GM18517 (cell line): ENCODE results near the gene COG7.
"Not testable (repeated sequence)": the region's sequence is repeated elsewhere in the genome, so short reads cannot be mapped to it uniquely, and the experiment has no call there.

ENCODE experiments used
- ATAC-seq: cut with Tn5 transposase; IDR thresholded peaks from one replicate; pipeline ENCODE4 v1.9.1; 2021; ENCODE audit warnings: mild to moderate bottlenecking, moderate library complexity; ENCODE audit not compliant: unreplicated experiment

COG7 gene

DNA sequence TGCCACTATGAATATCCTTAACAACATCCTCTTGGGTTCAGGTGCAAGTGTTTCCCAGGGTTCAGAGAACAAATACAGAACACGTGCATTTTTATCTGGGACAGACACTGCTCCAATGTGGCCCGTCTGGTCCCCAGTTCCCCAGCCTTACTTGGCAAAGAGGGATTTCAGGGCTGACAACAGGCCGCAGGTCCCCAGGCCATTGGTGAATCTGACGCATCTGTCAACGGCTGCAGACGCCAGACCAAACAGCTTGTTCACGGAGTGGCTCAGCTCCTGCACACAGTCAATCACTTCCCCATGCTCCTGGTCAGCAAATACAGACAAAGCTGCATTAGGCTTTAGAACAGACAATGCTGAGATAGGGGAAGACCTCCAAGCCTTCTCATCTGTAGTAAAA is 36.2 kb downstream of the COG7 start:
- no peak for ATAC-seq

DNA sequence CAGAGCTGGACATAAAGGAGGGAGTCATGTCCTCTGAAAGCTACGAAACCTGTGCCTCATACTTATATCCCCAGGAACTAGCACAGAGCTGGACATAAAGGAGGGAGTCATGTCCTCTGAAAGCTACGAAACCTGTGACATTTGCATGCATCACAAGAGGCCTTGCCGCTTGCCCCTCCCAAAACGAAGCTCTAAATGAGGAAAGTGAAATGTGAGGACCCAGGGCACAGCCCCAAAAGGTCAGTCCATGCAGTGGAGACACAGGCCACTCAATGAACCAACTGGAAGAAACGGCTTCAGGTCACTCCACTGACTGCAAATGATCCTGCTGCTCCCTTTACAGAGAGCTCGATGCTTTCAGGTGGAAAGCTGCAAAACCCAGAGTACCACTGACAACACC is 38.3 kb downstream of the COG7 start:
- no peak for ATAC-seq

DNA sequence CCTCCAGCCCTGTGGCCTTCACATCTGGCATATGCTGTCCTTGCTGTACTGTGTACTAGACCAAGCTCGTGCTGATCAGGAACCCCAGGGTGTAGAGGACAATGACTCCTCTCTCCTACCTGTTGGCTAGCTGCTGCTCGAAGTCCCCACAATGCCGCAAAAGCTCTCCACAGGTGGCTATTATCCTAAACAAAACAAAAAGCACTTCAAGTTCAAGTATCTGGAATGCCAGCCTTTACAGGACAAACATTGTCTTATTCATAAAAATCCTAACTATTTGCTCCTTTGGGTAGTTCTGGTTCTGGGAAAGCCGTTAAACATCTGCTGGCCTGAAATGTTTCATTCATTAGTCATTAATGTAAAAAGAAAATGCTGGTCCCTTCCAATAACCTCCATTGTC is 42.8 kb downstream of the COG7 start:
- ATAC-seq = no peak

DNA sequence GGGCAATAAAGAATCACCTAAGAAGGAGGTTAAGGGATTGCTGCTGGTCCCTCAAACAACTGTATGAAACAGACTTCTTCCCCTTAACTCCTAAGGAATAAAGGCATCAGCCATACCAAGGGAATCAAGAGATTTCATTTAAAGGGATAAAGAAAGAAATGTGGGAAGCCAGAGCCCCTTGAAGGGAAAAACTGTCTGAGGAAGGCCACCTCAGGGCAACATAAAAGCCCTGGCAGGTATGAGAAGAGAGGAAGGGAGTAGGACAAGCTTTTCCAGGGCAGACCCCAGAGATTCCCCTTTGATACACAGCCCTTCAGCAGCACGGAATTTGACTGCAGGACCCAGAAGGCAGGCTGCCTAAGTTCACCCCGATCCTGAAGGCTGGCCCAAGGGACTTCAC is 43.5 kb downstream of the COG7 start:
- ATAC-seq = no peak

DNA sequence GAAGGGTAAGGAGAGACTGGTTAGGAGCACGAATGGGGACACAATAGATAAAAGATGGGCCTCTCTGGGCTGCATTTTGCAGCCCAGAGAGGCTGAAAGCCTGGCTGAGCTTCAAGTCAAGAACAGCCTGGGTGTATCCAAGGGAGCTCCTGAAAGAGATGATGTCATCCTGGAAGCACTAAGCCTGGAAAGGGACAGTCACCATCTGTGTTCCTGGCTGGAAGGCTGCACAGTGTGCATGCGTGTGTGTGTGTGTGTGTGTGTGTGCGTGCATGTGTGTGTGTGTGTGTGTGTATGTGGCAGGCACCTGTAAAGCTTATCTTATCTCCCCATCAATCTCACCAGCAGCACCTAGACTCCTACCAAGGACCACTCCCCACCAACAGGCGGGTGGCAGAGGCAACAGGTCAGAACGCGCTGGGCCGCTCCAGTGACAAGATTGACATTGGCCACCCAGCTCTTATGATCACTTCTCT is 44.1 kb downstream of the COG7 start:
- ATAC-seq = no peak

DNA sequence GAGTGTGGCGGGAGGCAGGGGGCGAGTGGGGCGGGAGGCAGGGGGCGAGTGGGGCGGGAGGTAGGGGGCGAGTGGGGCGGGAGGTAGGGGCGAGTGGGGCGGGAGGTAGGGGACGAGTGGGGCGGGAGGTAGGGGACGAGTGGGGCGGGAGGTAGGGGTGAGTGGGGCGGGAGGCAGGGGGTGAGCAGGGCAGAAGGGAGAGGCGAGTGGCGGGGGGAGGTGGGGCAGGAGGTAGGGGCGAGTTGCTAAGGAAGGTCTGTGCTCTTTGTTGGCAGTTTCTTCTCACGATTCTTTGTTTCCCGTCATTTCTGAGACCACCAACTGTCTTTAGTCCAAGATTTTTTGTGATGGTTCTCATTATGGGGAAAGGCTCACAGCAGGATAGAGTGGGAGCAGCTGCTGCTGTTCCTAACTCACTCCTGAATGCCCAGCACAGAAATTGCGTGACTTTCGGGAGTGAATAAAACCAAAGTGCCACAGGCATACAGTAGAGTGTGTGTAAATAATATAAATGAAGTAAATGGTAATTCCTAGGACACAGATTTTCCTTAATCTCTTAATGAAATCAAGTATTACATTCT is 44.7 kb downstream of the COG7 start:
- no peak for ATAC-seq

DNA sequence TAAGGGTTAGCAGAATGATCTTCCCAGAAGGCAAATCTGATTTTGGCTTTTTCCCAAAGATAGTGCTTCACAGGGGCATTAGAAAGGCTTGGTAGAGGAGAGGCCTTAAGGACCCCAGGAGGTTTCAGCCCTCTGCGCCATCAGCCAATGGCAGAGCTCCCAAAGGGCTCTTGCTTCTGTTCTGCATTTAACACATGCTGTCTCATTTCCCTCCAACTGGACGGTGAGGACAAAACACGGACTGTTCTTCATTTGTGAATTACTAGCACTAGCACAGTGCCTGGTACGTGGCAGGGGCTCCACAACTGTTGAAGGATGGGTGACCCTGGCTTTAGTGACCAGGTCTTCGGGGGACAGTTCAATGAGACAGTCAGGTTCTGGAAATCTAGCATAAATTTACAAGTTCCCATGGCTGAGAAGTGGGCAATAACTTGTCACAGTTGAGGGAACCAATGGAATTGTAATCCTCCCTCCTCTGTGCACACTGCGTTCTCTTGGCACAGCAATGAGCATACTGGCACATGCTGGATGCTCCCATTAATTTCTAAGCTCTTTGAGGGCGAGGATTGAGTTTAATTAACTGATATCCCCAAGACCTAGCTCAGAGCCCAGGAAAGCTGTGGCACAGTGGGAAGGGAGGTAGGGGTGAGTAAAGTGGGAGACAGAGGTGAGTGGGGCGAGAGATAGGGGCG is 45.4 kb downstream of the COG7 start:
- no peak for ATAC-seq

DNA sequence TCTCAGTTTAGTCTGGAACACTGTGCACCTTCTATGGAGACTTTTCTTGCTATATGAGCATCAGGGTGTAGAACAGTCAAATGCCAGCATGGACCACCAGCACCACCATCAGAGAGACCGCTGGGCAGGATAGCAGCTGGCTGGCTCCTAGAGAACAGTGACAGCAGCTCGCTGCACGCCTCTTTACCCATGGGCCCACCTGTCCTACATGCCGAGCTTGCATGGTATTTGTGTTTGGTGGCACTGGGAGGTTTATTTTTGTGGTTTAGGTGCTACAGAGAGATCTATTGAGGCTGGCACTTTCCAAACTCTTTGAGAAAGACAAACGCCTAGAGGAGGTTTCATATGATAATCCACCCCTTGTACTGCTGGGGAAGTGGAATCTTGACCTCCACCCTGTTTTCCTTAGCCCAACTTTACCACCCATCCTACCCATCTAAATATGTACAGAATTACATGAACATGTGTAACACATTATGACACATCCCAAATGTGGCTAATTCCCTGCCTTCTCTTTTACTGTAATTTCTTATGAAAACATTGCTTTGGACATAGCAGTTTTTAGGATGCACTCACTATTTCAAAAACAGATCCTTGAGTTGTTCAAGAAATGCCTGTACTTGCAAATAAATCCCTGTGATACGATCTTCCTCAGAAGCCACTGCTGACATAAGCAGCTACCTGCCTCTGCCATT is 46.3 kb downstream of the COG7 start:
- ATAC-seq = no peak

DNA sequence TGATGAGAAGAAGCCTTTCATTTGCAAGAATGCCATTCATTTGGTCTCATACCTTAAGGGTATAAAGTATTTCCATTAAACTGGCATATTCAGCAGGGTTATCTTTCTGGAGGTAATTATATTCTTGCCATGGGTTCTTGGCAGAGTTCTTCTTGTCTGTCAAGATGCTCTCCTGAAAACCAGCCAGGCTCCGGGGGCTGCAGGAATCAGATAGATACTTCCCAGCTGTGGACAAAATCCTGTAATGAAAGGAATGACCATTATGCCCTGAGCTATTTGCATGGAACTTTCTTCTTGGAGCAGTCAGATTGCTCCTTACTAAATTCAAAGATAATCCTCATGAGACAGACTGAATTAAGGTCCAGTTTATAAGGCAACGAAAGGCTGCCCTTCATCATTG is 47.0 kb downstream of the COG7 start:
- no peak for ATAC-seq

DNA sequence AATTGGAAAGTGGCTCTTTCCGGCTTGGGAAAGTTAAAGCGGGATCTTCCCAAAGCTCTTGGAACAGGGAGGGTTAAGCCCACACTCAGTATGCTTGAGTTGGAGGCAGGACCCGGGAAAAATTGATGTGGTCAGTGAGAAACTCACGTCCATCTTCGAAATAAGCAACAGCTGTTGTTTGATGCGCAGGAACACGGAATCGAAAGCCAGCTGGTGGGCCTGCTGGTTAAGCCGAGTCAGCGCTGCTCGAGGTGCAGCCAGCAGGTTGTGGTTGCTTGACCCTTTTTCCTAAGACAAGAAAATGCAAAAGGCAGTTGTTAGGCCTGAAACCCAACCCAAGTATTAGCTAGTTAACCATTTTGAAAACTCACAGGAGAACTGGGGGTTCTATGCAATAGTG is 49.4 kb downstream of the COG7 start:
- no peak for ATAC-seq

DNA sequence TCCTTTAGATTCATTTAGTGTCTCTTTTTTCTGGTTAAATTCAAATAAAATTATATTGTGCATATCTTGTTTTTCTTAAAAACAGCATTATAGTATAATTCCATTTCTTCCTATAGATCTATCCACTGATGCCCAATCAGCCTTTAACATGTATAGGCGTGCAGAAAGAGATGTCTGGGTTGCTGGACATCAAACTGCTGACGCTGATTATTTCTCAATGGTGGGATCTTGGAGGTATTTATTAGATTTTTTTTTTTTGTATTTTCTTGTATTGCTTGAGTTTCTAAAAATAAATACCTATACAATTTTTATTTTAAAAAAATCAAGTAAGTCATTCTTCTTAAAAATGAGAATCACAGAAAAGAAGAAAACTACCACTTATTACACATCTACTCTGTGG is 50.9 kb downstream of the COG7 start:
- ATAC-seq = no peak

DNA sequence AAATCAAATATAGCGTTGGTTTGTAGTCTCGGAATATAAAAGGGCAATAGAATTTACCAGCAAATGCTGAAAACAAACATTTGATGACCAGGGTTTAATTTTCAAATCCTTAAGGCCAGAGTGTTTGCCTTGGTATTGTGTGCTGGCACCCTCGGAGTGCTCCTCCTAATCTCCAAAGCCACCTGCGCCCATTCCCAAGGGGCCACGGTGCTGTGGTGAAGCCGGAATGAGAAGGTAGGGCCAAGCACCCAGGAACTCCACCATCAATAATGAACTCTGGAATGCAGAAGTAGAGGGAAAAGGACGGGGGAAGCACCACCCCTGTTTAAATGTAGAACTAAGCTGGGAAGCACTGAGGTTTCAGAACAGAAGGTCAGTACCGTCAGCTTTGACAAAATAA is 51.9 kb downstream of the COG7 start:
- ATAC-seq = no peak

DNA sequence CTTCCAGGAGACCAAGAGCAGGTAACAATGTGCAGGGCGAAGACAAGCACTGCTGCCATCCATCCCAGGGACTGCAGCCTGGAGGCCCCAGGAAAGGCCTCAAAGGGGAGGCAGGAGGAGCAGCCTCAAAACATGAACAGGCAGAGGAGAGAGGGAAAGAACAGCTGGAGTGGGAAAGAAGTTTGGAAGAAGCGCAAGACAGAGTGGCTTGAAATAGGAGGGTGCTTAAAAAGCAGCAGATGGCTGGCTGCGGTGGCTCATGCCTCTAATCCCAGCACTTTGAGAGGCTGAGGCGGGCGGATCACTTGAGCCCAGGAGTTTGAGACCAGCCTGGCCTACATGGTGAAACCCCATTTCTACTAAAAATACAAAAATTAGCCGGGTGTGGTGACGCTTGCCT is 52.5 kb downstream of the COG7 start:
- ATAC-seq = not testable (repeated sequence)

DNA sequence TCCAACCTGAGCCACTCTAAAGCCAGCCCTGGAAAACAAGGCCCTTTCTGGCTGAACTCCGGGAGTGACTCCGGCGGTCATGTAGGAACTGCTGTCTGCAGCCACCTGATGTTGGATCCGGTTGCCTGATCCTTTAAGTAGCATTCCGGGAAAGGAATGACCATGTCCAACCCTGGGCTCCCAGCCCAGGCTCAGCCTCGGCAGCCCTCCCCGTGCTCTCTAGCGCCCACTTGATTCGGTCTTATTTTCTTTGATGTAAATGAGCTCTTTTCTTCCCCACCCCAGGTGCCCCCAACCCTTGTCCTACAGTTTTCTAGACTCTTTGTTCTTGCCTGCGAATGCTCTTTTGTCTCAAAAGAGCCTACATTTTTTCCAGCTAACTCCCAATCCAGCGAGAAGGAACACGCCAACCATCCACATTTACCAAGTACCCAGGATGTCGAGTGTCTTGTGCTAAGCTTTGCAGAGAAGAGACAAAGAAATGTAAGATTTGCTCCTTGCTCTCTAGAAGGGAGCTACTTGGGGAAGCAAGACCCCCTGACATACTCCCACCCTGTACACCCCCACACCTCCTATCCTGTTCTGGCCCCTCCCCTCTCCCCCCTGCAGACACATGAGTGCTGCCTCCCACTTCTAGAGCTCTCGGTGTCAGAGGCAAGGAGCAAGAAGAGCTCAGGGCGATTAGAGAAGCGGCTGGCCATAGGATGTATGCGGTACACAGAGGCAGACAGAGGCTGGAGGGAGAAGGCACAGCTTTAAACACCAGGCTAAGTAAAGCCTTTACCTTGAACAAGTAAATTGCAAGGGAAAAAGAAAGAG is 53.8 kb downstream of the COG7 start:
- ATAC-seq = no peak

DNA sequence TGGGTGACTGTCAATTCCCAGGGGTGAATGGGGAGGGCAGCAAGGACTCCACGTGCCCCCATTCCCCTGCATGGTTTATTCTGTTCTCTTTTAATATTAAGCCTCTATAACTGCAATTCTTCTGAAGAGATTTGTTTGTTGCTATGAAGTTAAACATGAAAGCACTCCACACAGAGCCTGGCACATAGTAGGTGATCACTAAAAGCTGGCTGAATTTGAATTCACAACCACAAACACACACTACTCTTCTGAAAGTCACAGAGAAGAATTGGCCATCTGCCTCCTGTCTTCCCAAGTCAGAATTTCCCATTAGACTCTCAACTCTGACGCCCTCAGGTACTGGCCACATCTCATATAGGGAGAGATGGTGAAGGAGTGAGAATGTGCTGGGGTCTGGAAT is 55.5 kb downstream of the COG7 start:
- no peak for ATAC-seq

DNA sequence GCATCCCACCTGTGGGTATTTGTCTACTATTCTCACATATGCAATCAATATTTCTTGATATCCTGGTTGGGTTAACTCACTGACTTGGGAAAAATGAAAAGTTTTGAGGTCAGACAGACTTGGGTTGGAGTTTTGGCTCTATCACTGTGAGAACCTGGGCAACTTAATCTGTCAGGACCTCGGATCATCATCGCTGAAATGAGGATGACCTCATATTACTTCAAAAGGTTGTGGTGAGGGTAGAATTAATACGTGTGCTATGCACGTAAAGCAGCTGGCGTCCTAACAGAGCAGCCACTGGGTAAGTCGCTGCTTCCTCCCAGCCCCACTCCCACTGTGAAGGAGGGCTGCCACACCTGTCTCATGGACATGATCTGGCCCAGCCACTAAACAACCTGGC is 57.3 kb downstream of the COG7 start:
- ATAC-seq = no peak

DNA sequence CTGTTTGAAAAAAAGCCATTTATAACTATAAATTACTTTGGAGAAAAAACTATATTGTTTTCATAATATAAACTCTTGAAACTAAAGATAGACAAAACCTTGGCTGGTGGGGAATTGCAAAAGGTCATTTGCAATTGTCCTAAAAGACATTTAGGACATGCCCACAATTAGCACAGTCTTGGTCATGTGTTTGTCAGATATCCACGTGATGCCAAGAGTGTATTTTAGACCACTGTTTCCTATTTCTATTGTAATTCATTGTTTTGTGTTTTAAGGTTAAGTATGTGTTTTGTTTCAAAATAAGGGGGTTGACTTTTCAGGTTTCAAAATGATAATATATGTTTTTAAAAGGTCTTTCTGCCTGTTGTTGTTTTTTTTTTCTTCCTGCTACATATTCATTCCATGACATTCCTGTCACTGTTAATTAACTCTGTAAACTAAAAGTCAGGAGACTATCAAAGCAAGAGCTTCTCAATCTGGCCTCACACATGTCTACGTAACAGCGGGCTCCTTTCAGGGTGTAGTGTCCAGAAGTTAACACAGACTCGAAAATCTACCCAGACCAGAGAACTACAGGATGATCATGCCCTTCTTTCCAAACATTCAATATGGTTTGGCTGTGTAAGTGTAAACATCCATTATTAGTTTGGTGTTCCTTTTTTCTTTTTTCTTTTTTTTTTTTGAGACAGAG is 58.7 kb downstream of the COG7 start:
- ATAC-seq = no peak

DNA sequence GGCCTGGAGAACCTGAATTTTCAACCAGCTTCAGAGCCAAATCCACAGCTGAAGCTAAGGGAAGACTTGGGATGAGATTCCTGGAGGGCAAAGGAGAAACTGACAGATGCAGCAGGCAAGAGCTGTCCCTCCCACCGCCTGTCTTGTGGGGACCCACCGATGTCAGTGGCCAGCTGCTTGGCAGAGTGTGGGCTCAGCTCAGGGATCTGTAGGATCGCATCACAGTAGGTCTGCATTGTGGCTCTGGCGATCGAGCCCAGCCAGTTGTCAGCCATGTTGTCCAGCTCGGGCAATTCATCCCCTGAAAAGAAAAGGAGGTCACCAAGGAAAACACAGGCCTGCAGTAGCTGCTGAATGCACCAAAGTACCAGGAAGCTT is 60.8 kb downstream of the COG7 start:
- ATAC-seq = no peak

DNA sequence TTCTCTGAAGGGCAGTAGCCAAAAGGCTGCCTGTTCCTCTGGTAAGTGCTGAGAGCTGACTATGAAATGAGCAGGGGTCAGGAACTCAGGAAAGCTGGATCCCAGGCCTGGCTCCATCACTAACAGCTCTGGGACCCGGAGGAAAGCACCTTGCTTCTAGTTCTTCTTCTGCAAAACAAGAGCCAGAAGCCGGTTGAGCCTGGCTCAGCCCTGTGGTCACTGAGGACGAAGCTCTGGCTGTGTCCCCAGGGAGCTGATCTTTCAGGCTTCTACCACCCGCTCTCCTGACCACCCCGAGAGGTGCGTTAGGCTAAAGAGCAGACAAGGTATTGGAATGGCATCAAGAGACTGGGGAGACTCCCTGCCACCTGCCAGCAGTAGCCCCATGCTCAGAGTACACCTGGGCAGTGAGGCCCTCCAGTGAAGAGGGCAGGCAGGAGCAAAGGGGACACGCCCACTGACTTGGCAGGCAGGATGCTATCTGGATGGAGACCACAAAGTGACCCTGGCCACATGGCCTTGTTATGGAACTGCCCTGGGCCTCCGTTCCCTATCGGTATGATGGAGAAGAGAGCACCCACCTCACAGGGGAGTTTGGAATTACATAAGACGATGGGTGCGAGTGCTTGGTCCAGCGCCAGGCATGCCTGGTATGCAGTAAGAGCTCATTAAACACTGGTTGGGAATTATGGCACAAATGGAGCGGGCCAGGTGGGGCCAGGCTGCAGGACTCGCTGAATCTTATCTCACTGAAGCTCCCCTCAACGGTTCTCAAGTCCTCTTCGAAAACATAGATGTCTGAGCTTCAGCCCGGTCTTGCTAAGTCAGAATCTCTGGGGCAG is 61.4 kb downstream of the COG7 start:
- no peak for ATAC-seq

DNA sequence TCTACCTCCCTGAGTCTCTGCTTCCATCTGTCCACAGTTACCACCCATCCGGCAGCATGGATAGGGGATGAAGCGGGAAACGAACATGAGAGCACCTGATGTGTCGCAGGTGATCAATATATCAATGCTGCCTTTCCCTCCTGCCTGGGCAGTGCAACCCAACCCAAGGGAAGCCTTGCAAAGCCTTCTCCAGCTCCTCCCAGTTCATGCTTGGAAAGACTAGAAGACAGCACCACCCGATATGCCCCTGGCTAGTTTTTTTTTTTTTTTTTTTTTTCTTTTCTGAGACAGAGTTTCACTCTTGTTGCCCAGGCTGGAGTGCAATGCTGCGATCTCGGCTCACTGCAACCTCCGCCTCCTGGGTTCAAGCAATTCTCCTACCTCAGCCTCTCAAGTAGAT is 63.1 kb downstream of the COG7 start:
- ATAC-seq = not testable (repeated sequence)
